Testis (tissue), 2 donors: ENCODE data around the gene TLE4.

Experiments
- CTCF ChIP-seq, 3 experiments: fragments of 450-650 bp in 2 of 3; fragments of 200-600 bp in 1 of 3; sonication (generic) in 1 of 3; IDR thresholded peaks; one replicate each; pipeline ENCODE4 v1.5.1; 2016 to 2019; ENCODE audit warnings: antibody characterized with exemption in 3 of 3, mild to moderate bottlenecking in 2 of 3, moderate library complexity in 1 of 3
- POLR2A ChIP-seq: fragments of 450-650 bp; IDR thresholded peaks from one replicate; pipeline ENCODE4 v1.6.1; 2017; ENCODE audit warnings: antibody characterized with exemption, mild to moderate bottlenecking, moderate library complexity

- TF ChIP-seq CTCF (IDR thresholded peaks at IDR 0.05): no peak
- TF ChIP-seq POLR2A: no peak
Measured at GRCh38 chr9:79665931-79666330, 94.2 kb downstream of the TLE4 start.
